BJ (cell line): ENCODE data around the gene NBEA. TPM values are rescaled to one million over a fixed set of nuclear protein-coding genes. Genes with fewer than 3 reads are reported as not detected.

Source experiments
- CTCF ChIA-PET: fragments of 350-600 bp; formaldehyde crosslinking; extraction: SDS; loops from one replicate; lab custom pipeline; 2021; ENCODE audit warnings: antibody characterized with exemption, inconsistent platforms; lab: Yijun Ruan, JAX
- POLR2A ChIA-PET: fragments of 300-600 bp; sonication (Branson Sonifier 250); formaldehyde crosslinking; extraction: SDS; loops from one replicate; lab custom pipeline; 2021; ENCODE audit warnings: antibody characterized with exemption; lab: Charles Lee
- DNase-seq: peaks from one replicate; pipeline ENCODE4 v3.0.0-alpha.2; 2011; ENCODE audit warnings: low read depth
- H3K27me3 ChIP-seq: 2 replicates; pipeline ENCODE4 v1.6.0; 2011; ENCODE audit warnings: low read length; ENCODE audit not compliant: control insufficient read depth, insufficient read depth
- H3K36me3 ChIP-seq: 2 replicates; pipeline ENCODE4 v1.5.1; 2011; ENCODE audit warnings: low read length; ENCODE audit not compliant: control insufficient read depth, insufficient read depth
- H3K4me3 ChIP-seq: 2 replicates; pipeline ENCODE4 v1.5.1; 2011; ENCODE audit warnings: low read depth, mild to moderate bottlenecking, control low read depth, low read length
- polyA plus RNA-seq: library from polyadenylated mRNA; depleted of rRNA; stranded (reverse); fragments of >200 nt; gene quantifications from 2 replicates; pipeline ENCODE4 v1.2.3, GENCODE V29; 2011
- TF ChIP-seq, protein P1 (sequence below): IDR thresholded peaks from 2 replicates; pipeline ENCODE4 v1.5.1; 2011; ENCODE audit warnings: low read depth, mild to moderate bottlenecking, control low read depth, inconsistent platforms, low read length, moderate library complexity; ENCODE audit not compliant: insufficient read depth

NBEA gene
- polyA plus RNA-seq, 1 experiment: 17.8 TPM

DNA sequence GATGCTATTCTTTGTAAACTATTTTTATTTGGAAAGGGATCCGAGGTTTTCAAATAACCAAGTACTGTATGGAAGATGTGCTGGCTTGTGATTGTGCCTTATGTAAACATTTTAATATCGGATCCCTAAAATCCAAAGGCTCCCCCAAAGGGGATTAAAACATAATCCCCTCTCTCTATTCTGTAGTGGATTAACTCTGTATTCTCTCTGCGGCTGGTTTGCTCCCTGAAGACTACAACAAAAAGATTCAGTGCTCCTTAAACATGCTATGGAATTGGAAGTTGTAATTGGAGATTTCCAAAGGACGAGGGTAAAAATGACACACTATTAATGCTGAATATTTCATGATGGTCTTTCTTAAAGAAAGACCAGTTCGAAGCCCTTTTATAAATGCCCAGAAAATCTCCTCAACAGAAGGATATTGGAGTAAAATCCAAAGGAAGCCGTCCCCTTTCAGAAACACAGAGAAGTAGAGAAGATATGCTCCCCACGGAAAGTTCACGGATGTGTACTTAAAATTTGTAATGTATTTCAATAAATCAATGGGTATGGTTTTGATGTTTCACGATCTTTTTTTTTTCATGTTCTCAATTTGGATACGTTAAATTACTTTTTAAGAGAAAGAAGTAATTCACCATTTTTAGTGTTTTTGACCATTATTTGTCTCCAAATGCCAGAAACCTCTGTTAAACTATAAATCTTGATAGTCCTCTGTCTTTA lies 527.9 kb downstream of the NBEA start:
- TF ChIP-seq, protein P1, sequence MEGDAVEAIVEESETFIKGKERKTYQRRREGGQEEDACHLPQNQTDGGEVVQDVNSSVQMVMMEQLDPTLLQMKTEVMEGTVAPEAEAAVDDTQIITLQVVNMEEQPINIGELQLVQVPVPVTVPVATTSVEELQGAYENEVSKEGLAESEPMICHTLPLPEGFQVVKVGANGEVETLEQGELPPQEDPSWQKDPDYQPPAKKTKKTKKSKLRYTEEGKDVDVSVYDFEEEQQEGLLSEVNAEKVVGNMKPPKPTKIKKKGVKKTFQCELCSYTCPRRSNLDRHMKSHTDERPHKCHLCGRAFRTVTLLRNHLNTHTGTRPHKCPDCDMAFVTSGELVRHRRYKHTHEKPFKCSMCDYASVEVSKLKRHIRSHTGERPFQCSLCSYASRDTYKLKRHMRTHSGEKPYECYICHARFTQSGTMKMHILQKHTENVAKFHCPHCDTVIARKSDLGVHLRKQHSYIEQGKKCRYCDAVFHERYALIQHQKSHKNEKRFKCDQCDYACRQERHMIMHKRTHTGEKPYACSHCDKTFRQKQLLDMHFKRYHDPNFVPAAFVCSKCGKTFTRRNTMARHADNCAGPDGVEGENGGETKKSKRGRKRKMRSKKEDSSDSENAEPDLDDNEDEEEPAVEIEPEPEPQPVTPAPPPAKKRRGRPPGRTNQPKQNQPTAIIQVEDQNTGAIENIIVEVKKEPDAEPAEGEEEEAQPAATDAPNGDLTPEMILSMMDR: no peak
- ChIA-PET POLR2A (no interaction called here), CTCF (interaction anchor here (1.1 kb wide), 1 partner anchor 10 kb away, joined by 4 read pairs; no protein-coding TSS in a partner anchor)
- Histone ChIP-seq H3K27me3 (no peaks in the 10 kb centered on the region), H3K36me3 (peaks cover 2% of the 10 kb centered on the region; the same call in 1 of the 2 replicates), H3K4me3 (peak overlapping the region; percentile 94)
- DNase-seq: no peak

DNA sequence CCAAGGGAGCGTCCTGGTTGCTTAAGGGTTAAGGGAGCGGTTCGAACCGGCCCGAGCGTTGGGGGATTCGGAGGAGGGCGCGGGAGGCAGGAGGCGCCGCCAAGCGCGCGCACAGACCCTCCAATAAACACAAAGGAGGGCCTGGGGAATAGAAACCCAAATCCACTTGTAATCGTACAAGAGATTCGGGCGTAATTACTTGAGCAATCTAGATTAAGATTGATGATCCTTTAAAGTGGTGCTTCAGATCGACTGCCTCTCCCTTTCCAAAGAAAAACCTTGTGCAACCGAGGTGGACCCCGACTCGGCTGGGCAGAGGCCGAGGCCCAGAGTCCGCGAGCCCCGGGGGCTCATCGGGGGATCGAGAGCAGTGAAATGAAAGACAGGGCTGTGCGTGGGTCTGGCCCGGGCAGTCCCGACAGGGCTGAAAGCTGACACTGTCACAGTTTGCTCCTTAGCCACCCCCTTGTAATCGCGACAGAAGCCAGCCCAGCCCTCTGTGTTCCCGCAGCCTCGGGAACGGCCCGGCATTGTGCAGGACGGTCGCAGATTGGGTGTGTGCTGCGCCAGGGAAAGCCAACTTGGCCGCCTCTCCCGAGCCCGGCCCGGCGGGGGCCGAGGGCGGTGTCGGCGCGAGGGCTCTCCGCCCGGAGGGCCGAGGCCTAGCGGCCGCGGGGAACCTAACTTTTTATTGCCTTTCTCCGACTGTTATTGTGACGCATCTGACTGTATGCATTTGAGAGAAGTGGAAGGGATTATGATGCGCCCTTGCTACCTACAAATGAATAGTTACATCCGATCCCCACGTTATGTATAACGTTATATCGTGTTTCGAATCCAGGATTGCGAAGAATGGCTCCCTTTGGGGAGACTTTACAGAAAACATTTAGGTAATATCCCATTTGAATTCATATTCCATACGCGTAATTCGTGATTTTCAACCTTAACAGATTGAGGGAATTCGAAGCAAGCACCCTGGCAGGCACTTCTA lies 528.9 kb downstream of the NBEA start:
- ChIA-PET POLR2A (no interaction called here), CTCF (interaction anchor here (1.7 kb wide), 1 partner anchor 28 kb away, joined by 4 read pairs; no protein-coding TSS in a partner anchor)
- H3K4me3 ChIP-seq: peak overlapping the region; percentile 94
- TF ChIP-seq, protein P1: no peak
- no peak for DNase-seq
- peaks cover 2% of the 10 kb centered on the region; the same call in 1 of the 2 replicates for H3K36me3 ChIP-seq
- no peaks in the 10 kb centered on the region for H3K27me3 ChIP-seq

DNA sequence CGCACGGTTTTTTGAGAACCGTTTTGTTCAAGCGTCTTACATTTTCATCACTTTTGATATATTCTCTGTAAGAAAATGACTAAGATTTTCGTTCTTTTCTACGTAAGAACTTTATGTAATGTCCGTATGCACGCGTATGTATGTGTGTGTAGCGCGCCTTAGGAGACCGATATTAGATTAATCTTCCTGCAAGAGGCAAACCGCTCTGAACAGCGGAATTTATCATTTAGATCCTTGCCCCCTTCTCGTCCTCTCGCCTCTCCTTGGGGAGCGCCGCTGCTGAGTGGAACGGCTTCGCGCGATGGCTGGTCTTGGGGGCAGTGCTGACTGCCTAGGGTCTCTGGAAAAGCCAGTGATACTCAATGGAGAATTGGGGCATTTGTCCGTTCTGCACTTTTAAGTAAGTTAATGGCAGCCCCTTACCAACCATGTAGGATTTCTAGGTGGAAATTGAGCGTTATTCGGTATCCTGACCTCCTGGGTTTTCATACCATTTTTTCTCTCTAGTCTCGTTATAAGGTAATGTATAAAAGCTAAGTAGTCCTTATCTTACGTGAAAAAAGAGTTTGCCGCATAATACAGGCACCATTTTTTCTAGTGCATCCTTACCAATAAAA lies 529.7 kb downstream of the NBEA start:
- DNase-seq: no peak
- no peaks in the 10 kb centered on the region for H3K27me3 ChIP-seq
- H3K36me3 ChIP-seq: peaks cover 2% of the 10 kb centered on the region; the same call in 1 of the 2 replicates
- H3K4me3 ChIP-seq: peak overlapping the region; percentile 94
- ChIA-PET CTCF (interaction anchor here (1.7 kb wide), 1 partner anchor 27 kb away, joined by 4 read pairs; no protein-coding TSS in a partner anchor), POLR2A (no interaction called here)
- TF ChIP-seq, protein P1: no peak

DNA sequence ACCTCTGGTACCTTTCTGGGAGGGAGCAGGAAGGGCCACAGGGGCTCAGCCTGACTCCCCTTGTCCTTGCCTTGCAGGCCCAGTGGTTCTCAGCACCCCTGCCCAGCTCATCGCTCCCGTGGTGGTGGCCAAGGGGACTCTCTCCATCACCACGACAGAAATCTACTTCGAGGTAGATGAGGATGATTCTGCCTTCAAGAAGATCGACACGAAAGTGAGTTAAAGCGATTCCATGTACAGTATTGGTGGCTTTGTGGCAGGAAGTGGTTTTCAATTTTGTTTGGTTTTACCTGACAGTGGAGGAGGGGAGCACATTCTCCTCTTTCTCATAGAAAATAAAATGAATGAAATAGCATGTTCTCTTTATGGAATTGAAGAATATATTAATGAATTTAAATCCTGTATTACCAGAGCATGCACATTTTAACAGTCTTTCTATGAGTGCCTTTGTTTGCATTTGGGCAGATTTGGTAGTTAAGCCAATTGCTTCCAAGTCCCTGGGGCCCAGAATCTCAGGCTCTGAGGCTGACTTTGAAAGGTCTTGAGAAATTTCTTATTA lies 530.3 kb downstream of the NBEA start:
- no peak for DNase-seq
- no peaks in the 10 kb centered on the region for H3K27me3 ChIP-seq
- CTCF ChIA-PET: interaction anchor here (1.7 kb wide), 1 partner anchor 26 kb away, joined by 4 read pairs; no protein-coding TSS in a partner anchor
- H3K4me3 ChIP-seq: peak overlapping the region; percentile 94
- H3K36me3 ChIP-seq: peaks cover 2% of the 10 kb centered on the region; the same call in 1 of the 2 replicates
- POLR2A ChIA-PET: interaction anchor here (0.6 to 0.7 kb wide), 2 partner anchors 242 to 292 kb away, joined by 3 to 4 read pairs; no protein-coding TSS in a partner anchor
- TF ChIP-seq, protein P1: no peak
